Osteocyte (in vitro differentiated cells): Measurements from ENCODE around the gene DAAM1. TPM values are rescaled to one million over a fixed set of nuclear protein-coding genes. Genes with fewer than 3 reads are reported as not detected.

Source experiments
- DNase-seq: peaks from one replicate; pipeline ENCODE4 v3.0.0; 2021; ENCODE audit warnings: mixed read lengths; ENCODE audit not compliant: unreplicated experiment; ENCODE audit errors: extremely low spot score
- H3K27ac Mint-ChIP-seq: one replicate; pipeline ENCODE4 v1.8.0; 2021; ENCODE audit warnings: mild to moderate bottlenecking, mixed read lengths; ENCODE audit not compliant: unreplicated experiment
- H3K27me3 Mint-ChIP-seq: one replicate; pipeline ENCODE4 v1.8.0; 2021; ENCODE audit warnings: mixed read lengths; ENCODE audit not compliant: unreplicated experiment
- H3K36me3 Mint-ChIP-seq: one replicate; pipeline ENCODE4 v1.8.0; 2021; ENCODE audit warnings: mixed read lengths; ENCODE audit not compliant: unreplicated experiment
- H3K4me1 Mint-ChIP-seq: one replicate; pipeline ENCODE4 v1.8.0; 2021; ENCODE audit warnings: mixed read lengths; ENCODE audit not compliant: unreplicated experiment
- H3K4me3 Mint-ChIP-seq: one replicate; pipeline ENCODE4 v1.8.0; 2021; ENCODE audit warnings: mild to moderate bottlenecking, moderate library complexity, mixed read lengths; ENCODE audit not compliant: unreplicated experiment
- H3K9me3 Mint-ChIP-seq: one replicate; pipeline ENCODE4 v1.8.0; 2021; ENCODE audit warnings: mixed read lengths; ENCODE audit not compliant: unreplicated experiment
- total RNA-seq: library from RNA; stranded (reverse); gene quantifications from 2 replicates; pipeline ENCODE4 v1.2.1, GENCODE V29; 2021
- TF ChIP-seq, protein P1 (sequence below): fragments of 200-600 bp; sonication (generic); IDR thresholded peaks from 2 replicates; pipeline ENCODE4 v1.5.0; 2021; ENCODE audit warnings: antibody characterized with exemption, mild to moderate bottlenecking, moderate library complexity

The DAAM1 gene
- total RNA-seq, 1 donor from 2014 or later = 22.8 TPM

DNA sequence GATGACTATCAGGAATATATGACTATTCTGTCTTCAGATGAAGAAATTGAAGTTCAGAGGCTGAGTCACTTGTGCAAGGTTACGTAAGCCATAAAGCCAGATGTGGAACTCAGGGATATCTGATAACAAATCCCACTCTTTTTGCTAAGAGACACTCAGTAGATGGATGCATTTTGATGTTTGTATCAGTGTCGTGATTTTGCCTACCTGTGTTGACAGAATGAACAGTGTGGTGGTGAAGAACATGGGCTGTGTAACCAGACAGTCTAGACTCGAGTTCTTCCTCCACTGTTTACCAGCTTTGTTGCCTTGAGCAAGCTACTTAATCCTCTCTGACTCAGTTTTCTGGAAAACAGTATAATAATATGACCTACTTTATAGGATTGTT is 93.9 kb downstream of the DAAM1 start:
- H3K27me3 Mint-ChIP-seq = no peaks in the 10 kb centered on the region
- peaks cover 29% of the 10 kb centered on the region for H3K4me1 Mint-ChIP-seq
- no peak overlapping the region for H3K4me3 Mint-ChIP-seq
- no peak overlapping the region for H3K27ac Mint-ChIP-seq
- peaks cover 9% of the 10 kb centered on the region for H3K36me3 Mint-ChIP-seq
- peaks cover 17% of the 10 kb centered on the region for H3K9me3 Mint-ChIP-seq
- TF ChIP-seq, protein P1, sequence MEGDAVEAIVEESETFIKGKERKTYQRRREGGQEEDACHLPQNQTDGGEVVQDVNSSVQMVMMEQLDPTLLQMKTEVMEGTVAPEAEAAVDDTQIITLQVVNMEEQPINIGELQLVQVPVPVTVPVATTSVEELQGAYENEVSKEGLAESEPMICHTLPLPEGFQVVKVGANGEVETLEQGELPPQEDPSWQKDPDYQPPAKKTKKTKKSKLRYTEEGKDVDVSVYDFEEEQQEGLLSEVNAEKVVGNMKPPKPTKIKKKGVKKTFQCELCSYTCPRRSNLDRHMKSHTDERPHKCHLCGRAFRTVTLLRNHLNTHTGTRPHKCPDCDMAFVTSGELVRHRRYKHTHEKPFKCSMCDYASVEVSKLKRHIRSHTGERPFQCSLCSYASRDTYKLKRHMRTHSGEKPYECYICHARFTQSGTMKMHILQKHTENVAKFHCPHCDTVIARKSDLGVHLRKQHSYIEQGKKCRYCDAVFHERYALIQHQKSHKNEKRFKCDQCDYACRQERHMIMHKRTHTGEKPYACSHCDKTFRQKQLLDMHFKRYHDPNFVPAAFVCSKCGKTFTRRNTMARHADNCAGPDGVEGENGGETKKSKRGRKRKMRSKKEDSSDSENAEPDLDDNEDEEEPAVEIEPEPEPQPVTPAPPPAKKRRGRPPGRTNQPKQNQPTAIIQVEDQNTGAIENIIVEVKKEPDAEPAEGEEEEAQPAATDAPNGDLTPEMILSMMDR = no peak
- no peak for DNase-seq

DNA sequence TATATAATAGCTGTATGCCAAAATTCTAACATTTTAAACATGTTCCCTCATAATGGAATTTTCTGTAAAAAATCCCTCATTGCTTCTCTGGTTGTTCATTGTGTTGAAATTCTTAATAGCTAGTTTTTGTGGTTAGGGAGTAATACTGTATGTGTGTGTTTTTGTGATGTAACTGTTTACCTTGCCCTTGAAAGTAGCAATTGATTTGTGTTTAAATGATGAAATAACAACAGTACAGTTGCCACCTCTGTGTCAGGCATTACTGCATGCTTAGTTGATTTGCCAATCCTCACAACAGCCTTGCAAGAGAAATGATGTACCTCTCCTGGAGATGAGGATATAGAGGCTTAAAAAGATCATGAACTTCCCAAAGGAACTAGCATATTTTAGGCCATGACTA is 94.9 kb downstream of the DAAM1 start:
- Mint-ChIP-seq H3K4me1 (peaks cover 27% of the 10 kb centered on the region), H3K4me3 (no peak overlapping the region)
- DNase-seq = no peak

DNA sequence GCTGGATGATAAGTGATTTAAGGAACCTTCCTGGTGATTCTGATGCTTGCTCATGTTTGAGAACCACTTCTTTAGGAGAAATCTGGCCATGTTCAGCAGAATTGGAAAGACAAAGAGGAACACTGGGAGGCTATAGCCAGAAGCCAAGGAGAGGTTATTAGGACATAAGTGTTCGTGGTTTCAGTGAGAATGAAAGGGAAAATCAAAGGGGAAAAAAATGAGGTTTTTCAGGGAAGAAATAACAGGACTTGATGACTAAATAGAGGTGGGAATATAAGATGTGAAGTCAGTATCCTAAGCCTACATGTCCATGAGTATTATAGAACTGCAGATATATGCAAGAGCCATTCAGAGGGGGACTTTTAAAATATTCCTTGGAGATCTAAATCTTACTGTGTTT is 95.6 kb downstream of the DAAM1 start:
- TF ChIP-seq, protein P1 = no peak
- no peaks in the 10 kb centered on the region for H3K27me3 Mint-ChIP-seq
- H3K27ac Mint-ChIP-seq = no peak overlapping the region
- H3K4me1 Mint-ChIP-seq = peaks cover 20% of the 10 kb centered on the region
- no peak overlapping the region for H3K4me3 Mint-ChIP-seq
- H3K9me3 Mint-ChIP-seq = peaks cover 22% of the 10 kb centered on the region
- no peak for DNase-seq
- peaks cover 9% of the 10 kb centered on the region for H3K36me3 Mint-ChIP-seq

More for the DNA sequence above, 94.9 kb downstream of the DAAM1 start:
- no peak overlapping the region for H3K27ac Mint-ChIP-seq
- TF ChIP-seq, protein P1 = no peak
- H3K36me3 Mint-ChIP-seq = peaks cover 9% of the 10 kb centered on the region
- no peaks in the 10 kb centered on the region for H3K27me3 Mint-ChIP-seq
- peaks cover 22% of the 10 kb centered on the region for H3K9me3 Mint-ChIP-seq

DNA sequence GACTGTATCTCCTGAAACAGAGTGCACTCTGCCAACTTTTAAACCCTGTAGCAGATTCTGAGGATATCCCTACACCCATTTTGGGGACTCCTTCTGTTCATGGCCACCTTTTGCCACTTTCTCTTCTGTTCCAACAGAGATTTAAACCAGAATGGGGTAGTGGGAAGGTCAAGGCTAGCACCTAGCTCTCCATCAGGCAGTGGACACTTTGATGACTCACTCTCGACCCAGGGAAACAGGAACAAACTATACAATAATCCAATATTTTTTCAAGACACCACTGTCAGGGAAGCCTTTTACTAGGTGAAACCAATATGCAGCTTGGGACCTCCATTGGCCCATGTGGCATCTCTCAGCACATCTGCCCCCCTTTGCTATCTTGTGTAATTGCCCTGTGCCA is 103.6 kb downstream of the DAAM1 start:
- Mint-ChIP-seq H3K9me3 (peaks cover 5% of the 10 kb centered on the region), H3K4me3 (no peak overlapping the region), H3K36me3 (peaks cover 18% of the 10 kb centered on the region), H3K27me3 (no peaks in the 10 kb centered on the region), H3K27ac (no peak overlapping the region), H3K4me1 (peaks cover 17% of the 10 kb centered on the region)
- DNase-seq = no peak
- TF ChIP-seq, protein P1 = no peak

DNA sequence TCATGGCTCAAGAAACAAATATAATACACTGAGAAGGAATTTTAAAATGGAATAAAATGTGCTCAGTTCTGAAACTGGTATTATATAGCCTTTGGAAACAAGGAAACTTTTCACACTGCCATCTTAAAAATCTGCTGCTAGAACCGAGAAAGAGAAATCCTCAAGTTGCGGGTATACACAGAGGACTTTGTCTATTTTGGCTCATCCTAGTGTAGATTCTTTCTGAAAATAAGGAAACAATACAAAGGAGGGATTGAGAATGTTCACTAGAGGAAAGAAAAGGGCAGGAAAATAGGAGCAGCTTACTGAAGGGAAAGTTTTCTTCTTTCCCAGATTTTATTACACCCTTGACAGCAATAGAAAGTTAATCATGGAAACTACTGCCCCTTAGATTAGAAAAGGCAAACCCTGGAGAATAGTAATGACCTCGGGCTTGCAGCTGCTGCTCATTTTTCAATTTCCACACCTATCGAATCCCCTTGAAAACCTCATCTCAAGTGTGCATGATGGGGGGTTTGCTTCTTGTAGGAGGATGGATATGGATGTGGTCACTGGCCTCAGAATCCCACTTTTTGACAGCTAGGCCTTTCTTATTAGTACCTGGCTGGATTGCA is 104.6 kb downstream of the DAAM1 start:
- Mint-ChIP-seq H3K36me3 (peaks cover 18% of the 10 kb centered on the region), H3K27ac (no peak overlapping the region), H3K4me3 (no peak overlapping the region), H3K9me3 (peaks cover under 1% of the 10 kb centered on the region), H3K4me1 (peaks cover 8% of the 10 kb centered on the region), H3K27me3 (no peaks in the 10 kb centered on the region)
- DNase-seq = no peak
- TF ChIP-seq, protein P1 = no peak
